ENCODE data around the gene NACC2. TPM values are rescaled to one million over a fixed set of nuclear protein-coding genes. Genes with fewer than 3 reads are reported as not detected.

Gene NACC2
- polyA plus RNA-seq, 1 donor (not counting 4 experiments of a cell fraction or from before 2014, with no cell fraction given): 4.6 TPM

- Histone ChIP-seq H3K27me3 (ENCODE audit: control insufficient read depth, extremely low read depth, insufficient read depth, low read length) (no peaks in the 10 kb centered on the region), H3K9me1 (ENCODE audit: control insufficient read depth, extremely low read depth, insufficient read depth, low read length) (no peaks in the 10 kb centered on the region), H2AFZ (ENCODE audit: control insufficient read depth, low read length) (no peak overlapping the region), H3K27ac (ENCODE audit: control insufficient read depth, insufficient read depth, low read length) (no peak overlapping the region), H4K20me1 (ENCODE audit: control insufficient read depth, extremely low read depth, insufficient read depth, low read length) (no peaks in the 10 kb centered on the region), H3K36me3 (ENCODE audit: control insufficient read depth in 2 of 2, extremely low read depth in 1 of 2, insufficient read depth in 2 of 2, low read length in 2 of 2) (peaks cover 0 to 10% of the 10 kb centered on the region in 2 experiments), H3K4me2 (ENCODE audit: control insufficient read depth, extremely low read depth, insufficient read depth, low read depth, low read length) (no peak overlapping the region), H3K79me2 (ENCODE audit: control insufficient read depth, insufficient read depth, low read length) (peaks cover 53% of the 10 kb centered on the region), H3K9ac (ENCODE audit: control insufficient read depth, extremely low read depth, insufficient read depth, low read length) (no peak overlapping the region), H3K9me3 (ENCODE audit: control insufficient read depth, low read depth, low read length) (peaks cover 3% of the 10 kb centered on the region), H3K4me1 (ENCODE audit: control insufficient read depth, extremely low read depth, insufficient read depth, low read length) (no peaks in the 10 kb centered on the region), H3K4me3 (ENCODE audit: control insufficient read depth in 2 of 3, extremely low read depth in 1 of 3, insufficient read depth in 2 of 3, low read depth in 1 of 3, low read length in 3 of 3) (no peak overlapping the region)
- DNase-seq (ENCODE audit: low read depth, low spot score) (no peak), FAIRE-seq (no peak)
- no peak for TF ChIP-seq EZH2 (IDR thresholded peaks at IDR 0.05; ENCODE audit: low read length)
- TF ChIP-seq, protein P1, sequence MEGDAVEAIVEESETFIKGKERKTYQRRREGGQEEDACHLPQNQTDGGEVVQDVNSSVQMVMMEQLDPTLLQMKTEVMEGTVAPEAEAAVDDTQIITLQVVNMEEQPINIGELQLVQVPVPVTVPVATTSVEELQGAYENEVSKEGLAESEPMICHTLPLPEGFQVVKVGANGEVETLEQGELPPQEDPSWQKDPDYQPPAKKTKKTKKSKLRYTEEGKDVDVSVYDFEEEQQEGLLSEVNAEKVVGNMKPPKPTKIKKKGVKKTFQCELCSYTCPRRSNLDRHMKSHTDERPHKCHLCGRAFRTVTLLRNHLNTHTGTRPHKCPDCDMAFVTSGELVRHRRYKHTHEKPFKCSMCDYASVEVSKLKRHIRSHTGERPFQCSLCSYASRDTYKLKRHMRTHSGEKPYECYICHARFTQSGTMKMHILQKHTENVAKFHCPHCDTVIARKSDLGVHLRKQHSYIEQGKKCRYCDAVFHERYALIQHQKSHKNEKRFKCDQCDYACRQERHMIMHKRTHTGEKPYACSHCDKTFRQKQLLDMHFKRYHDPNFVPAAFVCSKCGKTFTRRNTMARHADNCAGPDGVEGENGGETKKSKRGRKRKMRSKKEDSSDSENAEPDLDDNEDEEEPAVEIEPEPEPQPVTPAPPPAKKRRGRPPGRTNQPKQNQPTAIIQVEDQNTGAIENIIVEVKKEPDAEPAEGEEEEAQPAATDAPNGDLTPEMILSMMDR (optimal IDR thresholded peaks at IDR 0.05 in 1 of 3, IDR thresholded peaks at IDR 0.05 in 1 of 3, conservative IDR thresholded peaks at IDR 0.05 in 1 of 3; ENCODE audit: extremely low read depth in 1 of 3, insufficient read depth in 2 of 3, low read length in 3 of 3): no peak
- dilution Hi-C loops (cut with MboI; ENCODE audit: extremely low pct_ligation_motif_present, low sequenced_read_pairs): no loop called here
These were observed 59.0 kb downstream of the NACC2 start for GRCh38 chr9:136036050-136036449.

GRCh38 chr9:136031741-136032730 lies 63.1 kb downstream of the NACC2 start:
- Histone ChIP-seq H3K4me1 (ENCODE audit: control insufficient read depth, extremely low read depth, insufficient read depth, low read length) (no peaks in the 10 kb centered on the region), H3K9me3 (ENCODE audit: control insufficient read depth, low read depth, low read length) (no peaks in the 10 kb centered on the region), H3K4me2 (ENCODE audit: control insufficient read depth, extremely low read depth, insufficient read depth, low read depth, low read length) (no peak overlapping the region), H3K27me3 (ENCODE audit: control insufficient read depth, extremely low read depth, insufficient read depth, low read length) (no peaks in the 10 kb centered on the region), H3K9me1 (ENCODE audit: control insufficient read depth, extremely low read depth, insufficient read depth, low read length) (no peaks in the 10 kb centered on the region), H3K79me2 (ENCODE audit: control insufficient read depth, insufficient read depth, low read length) (peaks cover 33% of the 10 kb centered on the region), H3K27ac (ENCODE audit: control insufficient read depth, insufficient read depth, low read length) (no peak overlapping the region), H2AFZ (ENCODE audit: control insufficient read depth, low read length) (no peak overlapping the region), H4K20me1 (ENCODE audit: control insufficient read depth, extremely low read depth, insufficient read depth, low read length) (no peaks in the 10 kb centered on the region), H3K4me3 (ENCODE audit: control insufficient read depth in 2 of 3, extremely low read depth in 1 of 3, insufficient read depth in 2 of 3, low read depth in 1 of 3, low read length in 3 of 3) (no peak overlapping the region), H3K36me3 (ENCODE audit: control insufficient read depth in 2 of 2, extremely low read depth in 1 of 2, insufficient read depth in 2 of 2, low read length in 2 of 2) (peaks cover 0 to 11% of the 10 kb centered on the region in 2 experiments), H3K9ac (ENCODE audit: control insufficient read depth, extremely low read depth, insufficient read depth, low read length) (no peak overlapping the region)
- FAIRE-seq (no peak), DNase-seq (ENCODE audit: low read depth, low spot score) (no peak)
- dilution Hi-C loops (cut with MboI; ENCODE audit: extremely low pct_ligation_motif_present, low sequenced_read_pairs): no loop called here
- TF ChIP-seq, protein P1 (optimal IDR thresholded peaks at IDR 0.05 in 1 of 3, IDR thresholded peaks at IDR 0.05 in 1 of 3, conservative IDR thresholded peaks at IDR 0.05 in 1 of 3; ENCODE audit: extremely low read depth in 1 of 3, insufficient read depth in 2 of 3, low read length in 3 of 3): no peak
- TF ChIP-seq EZH2 (IDR thresholded peaks at IDR 0.05; ENCODE audit: low read length): no peak
